HepG2 (cell line): ENCODE data around the gene TBC1D2B. TPM values are rescaled to one million over a fixed set of nuclear protein-coding genes. Genes with fewer than 3 reads are reported as not detected.

Source experiments
- AHDC1 ChIP-seq: sonication (generic); formaldehyde crosslinking; IDR thresholded peaks from 2 replicates; pipeline ENCODE4 v1.5.1; 2020; ENCODE audit warnings: mild to moderate bottlenecking, missing genetic modification reagents, borderline replicate concordance
- CREB3 ChIP-seq: sonication (generic); formaldehyde crosslinking; IDR thresholded peaks from 2 replicates; pipeline ENCODE4 v1.5.0; 2020; ENCODE audit warnings: missing genetic modification reagents
- DBP ChIP-seq: sonication (generic); formaldehyde crosslinking; IDR thresholded peaks from 2 replicates; pipeline ENCODE4 v1.4.0; 2020; ENCODE audit warnings: missing genetic modification reagents; ENCODE audit errors: not compliant biosample characterization
- DDIT3 ChIP-seq: sonication (generic); formaldehyde crosslinking; IDR thresholded peaks from 2 replicates; pipeline ENCODE4 v1.4.0; 2020; ENCODE audit warnings: mild to moderate bottlenecking, missing genetic modification reagents
- MED8 ChIP-seq: sonication (generic); formaldehyde crosslinking; IDR thresholded peaks from 2 replicates; pipeline ENCODE4 v1.8.1; 2023; ENCODE audit warnings: mild to moderate bottlenecking, missing genetic modification reagents; ENCODE audit not compliant: insufficient replicate concordance
- NFE2L2 ChIP-seq: fragments of 150-350 bp; IDR thresholded peaks from 2 replicates; pipeline ENCODE4 v1.6.1; 2014; ENCODE audit warnings: low read length
- SMC3 ChIP-seq: IDR thresholded peaks from 2 replicates; pipeline ENCODE4 v1.6.1; 2011; ENCODE audit warnings: low read length, improper control_type of control experiment
- TOPORS ChIP-seq: sonication (generic); formaldehyde crosslinking; IDR thresholded peaks from 2 replicates; pipeline ENCODE4 v1.8.0; 2023; ENCODE audit warnings: mild to moderate bottlenecking, missing genetic modification reagents
- ZBTB34 ChIP-seq: sonication (generic); formaldehyde crosslinking; IDR thresholded peaks from 2 replicates; pipeline ENCODE4 v1.8.0; 2022; ENCODE audit warnings: mild to moderate bottlenecking, missing genetic modification reagents
- ZNF605 ChIP-seq: sonication (generic); formaldehyde crosslinking; IDR thresholded peaks from 2 replicates; pipeline ENCODE4 v1.8.0; 2022; ENCODE audit warnings: mild to moderate bottlenecking, missing genetic modification reagents
- ZNF652 ChIP-seq: IDR thresholded peaks from 2 replicates; pipeline ENCODE4 v1.6.1; 2016; ENCODE audit warnings: low read depth, borderline replicate concordance
- ZNF770 ChIP-seq: sonication (generic); formaldehyde crosslinking; IDR thresholded peaks from 2 replicates; pipeline ENCODE4 v1.5.0; 2020; ENCODE audit warnings: mild to moderate bottlenecking, missing genetic modification reagents
- ZNF800 ChIP-seq: sonication (generic); formaldehyde crosslinking; IDR thresholded peaks from 2 replicates; pipeline ENCODE4 v1.4.0; 2020; ENCODE audit warnings: missing genetic modification reagents
- ZSCAN25 ChIP-seq: sonication (generic); formaldehyde crosslinking; IDR thresholded peaks from 2 replicates; pipeline ENCODE4 v1.8.0; 2022; ENCODE audit warnings: mild to moderate bottlenecking, missing genetic modification reagents
- polyA plus RNA-seq, 8 experiments: library from polyadenylated mRNA; depleted of rRNA in 3 of 8; stranded (reverse) in 7 of 8; unstranded in 1 of 8; fragments of >200 nt; fragmentation: Illumina TruSeq in 4 of 8; extraction: Trizol in 4 of 8; gene quantifications; 2 replicates each; pipeline versions ENCODE4 v1.2.1 to v1.2.3, GENCODE V29; 2011 to 2016; ENCODE audit warnings: low read depth in 4 of 8, missing spikeins in 1 of 8, mixed read lengths in 1 of 8; ENCODE audit not compliant: insufficient read depth in 1 of 8
- total RNA-seq, 5 experiments: library from RNA; depleted of rRNA; stranded (reverse); fragments of >200 nt; fragmentation: Illumina TruSeq; extraction: Trizol; gene quantifications; 2 replicates each; pipeline ENCODE4 v1.2.3, GENCODE V29; 2016; ENCODE audit warnings: low read depth in 1 of 5

TBC1D2B gene
- total and polyA plus RNA-seq, 2 of the 13 experiments (the other 11 are each of a cell fraction or from before 2014, with no cell fraction given), result 10.1 to 14.4 TPM

- TF ChIP-seq AHDC1 (CRISPR knock-in tag), result no peak
- no peak for TF ChIP-seq DDIT3
- 0 out of 2 replicates have a peak, but pooled peaks have one; percentile 3 for TF ChIP-seq ZSCAN25 (CRISPR knock-in tag)
- TF ChIP-seq SMC3, result peak; percentile 23; the same call in 1 of the 2 replicates
- peak; percentile 83; the same call in 1 of the 2 replicates for TF ChIP-seq ZNF770 (CRISPR knock-in tag)
- no peak for TF ChIP-seq ZNF652 (CRISPR knock-in tag)
- no peak for TF ChIP-seq NFE2L2
- TF ChIP-seq TOPORS (CRISPR knock-in tag), result no peak
- TF ChIP-seq ZNF605 (CRISPR knock-in tag), result 0 out of 2 replicates have a peak, but pooled peaks have one; percentile 43
- no peak for TF ChIP-seq ZNF800
- no peak for TF ChIP-seq CREB3 (CRISPR knock-in tag)
- TF ChIP-seq DBP (CRISPR knock-in tag), result no peak
- TF ChIP-seq ZBTB34 (CRISPR knock-in tag), result no peak
- no peak for TF ChIP-seq MED8
Observed at GRCh38 chr15:78076231-78077052, 1.1 kb downstream of the TBC1D2B start (continued).
